ENCODE measurements around the gene BAIAP2L2.
"Not testable (repeated sequence)": the region's sequence is repeated elsewhere in the genome, so short reads cannot be mapped to it uniquely, and the experiment has no call there.

- TF ChIP-seq CTCF (IDR thresholded peaks at IDR 0.05; ENCODE audit: poor library complexity); EZH2phosphoT487 (IDR thresholded peaks at IDR 0.05; ENCODE audit: low read depth, severe bottlenecking, unreplicated experiment); EZH2 (IDR thresholded peaks at IDR 0.05; ENCODE audit: borderline replicate concordance): not testable (repeated sequence)
These were observed 31.3 kb downstream of the BAIAP2L2 start for GRCh38 chr22:38079208-38079607.

Data from hepatocyte (in vitro differentiated cells).